H9 (cell line): ENCODE measurements around the gene GABBR2. TPM values are rescaled to one million over a fixed set of nuclear protein-coding genes. Genes with fewer than 3 reads are reported as not detected.

Experiments used
- DNase-seq: peaks from one replicate; pipeline ENCODE4 v3.0.0-alpha.2; 2017
- H2AFZ ChIP-seq: one replicate; pipeline ENCODE4 v1.6.1; 2013; ENCODE audit warnings: mild to moderate bottlenecking, low read length, control low read depth, moderate library complexity
- H2AK5ac ChIP-seq: 2 replicates; pipeline ENCODE4 v1.6.1; 2013; ENCODE audit warnings: low read length, control low read depth, mixed read lengths; ENCODE audit not compliant: insufficient read length
- H2BK120ac ChIP-seq: one replicate; pipeline ENCODE4 v1.6.1; 2013; ENCODE audit warnings: low read depth, mild to moderate bottlenecking, low read length, control low read depth, inconsistent platforms; ENCODE audit not compliant: poor library complexity, severe bottlenecking
- H2BK12ac ChIP-seq: 2 replicates; pipeline ENCODE4 v1.6.1; 2013; ENCODE audit warnings: low read length, control low read depth, mixed read lengths, low read depth; ENCODE audit not compliant: insufficient read length
- H2BK15ac ChIP-seq: 2 replicates; pipeline ENCODE4 v1.6.1; 2013; ENCODE audit warnings: low read depth, low read length, control low read depth
- H2BK20ac ChIP-seq: one replicate; pipeline ENCODE4 v1.6.1; 2013; ENCODE audit warnings: low read depth, mild to moderate bottlenecking, low read length, control low read depth, inconsistent platforms; ENCODE audit not compliant: poor library complexity, severe bottlenecking
- H2BK5ac ChIP-seq: 2 replicates; pipeline ENCODE4 v1.6.1; 2013; ENCODE audit warnings: low read length, control low read depth, mixed read lengths; ENCODE audit not compliant: insufficient read length
- H3K14ac ChIP-seq: 2 replicates; pipeline ENCODE4 v1.6.1; 2013; ENCODE audit warnings: low read length, control low read depth; ENCODE audit not compliant: insufficient read depth
- H3K18ac ChIP-seq: 2 replicates; pipeline ENCODE4 v1.6.1; 2013; ENCODE audit warnings: low read depth, mild to moderate bottlenecking, mixed read lengths, low read length, control low read depth; ENCODE audit not compliant: insufficient read length
- H3K23ac ChIP-seq: 2 replicates; pipeline ENCODE4 v1.6.1; 2013; ENCODE audit warnings: low read length, control low read depth, mixed read lengths, low read depth; ENCODE audit not compliant: insufficient read length
- H3K23me2 ChIP-seq: 2 replicates; pipeline ENCODE4 v1.6.1; 2013; ENCODE audit warnings: low read depth, mild to moderate bottlenecking, mixed read lengths, low read length, control low read depth; ENCODE audit not compliant: insufficient read length, poor library complexity, severe bottlenecking
- H3K27ac ChIP-seq: 2 replicates; pipeline ENCODE4 v1.5.1; 2013; ENCODE audit warnings: low read length, control low read depth, mixed read lengths, low read depth; ENCODE audit not compliant: insufficient read length
- H3K27me3 ChIP-seq: 2 replicates; pipeline ENCODE4 v1.6.1; 2013; ENCODE audit warnings: low read length, control low read depth, inconsistent platforms; ENCODE audit not compliant: insufficient read depth
- H3K4ac ChIP-seq: 2 replicates; pipeline ENCODE4 v1.6.1; 2013; ENCODE audit warnings: low read depth, mild to moderate bottlenecking, control low read depth, inconsistent platforms, low read length, moderate library complexity
- H3K4me1 ChIP-seq: 2 replicates; pipeline ENCODE4 v1.6.1; 2013; ENCODE audit warnings: low read length, control low read depth, inconsistent platforms; ENCODE audit not compliant: insufficient read depth
- H3K4me2 ChIP-seq: 2 replicates; pipeline ENCODE4 v1.6.1; 2013; ENCODE audit warnings: low read length, control low read depth, mixed read lengths; ENCODE audit not compliant: insufficient read length, insufficient read depth
- H3K56ac ChIP-seq: 2 replicates; pipeline ENCODE4 v1.6.1; 2013; ENCODE audit warnings: low read depth, mild to moderate bottlenecking, mixed read lengths, low read length, control low read depth; ENCODE audit not compliant: insufficient read length
- H3K79me1 ChIP-seq: 2 replicates; pipeline ENCODE4 v1.6.1; 2013; ENCODE audit warnings: low read depth, mild to moderate bottlenecking, moderate library complexity, low read length, control low read depth, inconsistent platforms; ENCODE audit not compliant: insufficient read depth, poor library complexity, severe bottlenecking
- H3K79me2 ChIP-seq: 2 replicates; pipeline ENCODE4 v1.6.1; 2013; ENCODE audit warnings: low read length, control low read depth, inconsistent platforms; ENCODE audit not compliant: insufficient read depth
- H3K9ac ChIP-seq: 2 replicates; pipeline ENCODE4 v1.6.1; 2013; ENCODE audit warnings: low read length, control low read depth, mixed read lengths; ENCODE audit not compliant: insufficient read length; ENCODE audit errors: extremely low read depth
- H3K9me3 ChIP-seq: one replicate; pipeline ENCODE4 v1.6.1; 2013; ENCODE audit warnings: low read depth, low read length, inconsistent platforms; ENCODE audit not compliant: control insufficient read depth
- H3T11ph ChIP-seq: one replicate; pipeline ENCODE4 v1.6.1; 2013; ENCODE audit warnings: mild to moderate bottlenecking, low read length, control low read depth, inconsistent platforms
- H4K20me1 ChIP-seq: one replicate; pipeline ENCODE4 v1.6.1; 2013; ENCODE audit not compliant: control insufficient read depth, insufficient read length, insufficient read depth
- H4K5ac ChIP-seq: 2 replicates; pipeline ENCODE4 v1.6.1; 2013; ENCODE audit warnings: low read depth, mild to moderate bottlenecking, mixed read lengths, low read length, control low read depth; ENCODE audit not compliant: insufficient read length
- H4K8ac ChIP-seq: replicated peaks from 2 replicates; pipeline ENCODE4 v1.6.1; 2013; ENCODE audit warnings: low read length, control low read depth, mixed read lengths, low read depth; ENCODE audit not compliant: insufficient read length
- H4K91ac ChIP-seq: 2 replicates; pipeline ENCODE4 v1.6.1; 2013; ENCODE audit warnings: low read depth, mild to moderate bottlenecking, moderate library complexity, mixed read lengths, low read length, control low read depth; ENCODE audit not compliant: insufficient read length
- H3K27ac Mint-ChIP-seq, 3 experiments: 2 replicates in 2 of 3; 3 replicates in 1 of 3; pipeline ENCODE4 v1.8.0; 2020 to 2021; ENCODE audit warnings: mixed read lengths in 3 of 3, mild to moderate bottlenecking in 1 of 3, moderate library complexity in 1 of 3
- H3K27me3 Mint-ChIP-seq: 2 replicates; pipeline ENCODE4 v1.8.0; 2021; ENCODE audit warnings: low read depth, mild to moderate bottlenecking, moderate library complexity, mixed read lengths
- H3K36me3 Mint-ChIP-seq, 3 experiments: 2 replicates in 2 of 3; 3 replicates in 1 of 3; pipeline ENCODE4 v1.8.0; 2020 to 2021; ENCODE audit warnings: low read depth in 3 of 3, mixed read lengths in 3 of 3; ENCODE audit not compliant: insufficient read depth in 1 of 3
- H3K4me1 Mint-ChIP-seq, 2 experiments: 2 replicates each; pipeline ENCODE4 v1.8.0; 2020; ENCODE audit warnings: mixed read lengths in 2 of 2
- H3K4me3 Mint-ChIP-seq, 2 experiments: 2 replicates in 1 of 2; 3 replicates in 1 of 2; pipeline ENCODE4 v1.8.0; 2020 to 2021; ENCODE audit warnings: mild to moderate bottlenecking in 2 of 2, mixed read lengths in 2 of 2, moderate library complexity in 1 of 2
- H3K9me3 Mint-ChIP-seq, 2 experiments: 2 replicates in 1 of 2; 3 replicates in 1 of 2; pipeline ENCODE4 v1.8.0; 2020; ENCODE audit warnings: mild to moderate bottlenecking in 2 of 2, mixed read lengths in 2 of 2, moderate library complexity in 1 of 2
- WGBS: extraction: QIAGEN DNeasy Blood & Tissue Kit; methylation state at CpG from one replicate; pipeline ENCODE4 v1.1.7; 2013; ENCODE audit warnings: missing lambda C conversion rate, low lambda C conversion rate, mixed read lengths; ENCODE audit not compliant: insufficient read length; ENCODE audit errors: extremely low coverage; 5-methylcytosine and 5-hydroxymethylcytosine counted together
- total RNA-seq: library from RNA; stranded (reverse); gene quantifications from 2 replicates; pipeline ENCODE4 v1.2.1, GENCODE V29; 2021
- TF ChIP-seq, protein P1 (sequence below): fragments of 200-600 bp; sonication (generic); conservative IDR thresholded peaks from 3 replicates; pipeline ENCODE4 v1.8.0; 2021; ENCODE audit warnings: antibody characterized with exemption, mild to moderate bottlenecking

The GABBR2 gene
- total RNA-seq, 1 experiment from 2014 or later: 0.66 TPM

DNA sequence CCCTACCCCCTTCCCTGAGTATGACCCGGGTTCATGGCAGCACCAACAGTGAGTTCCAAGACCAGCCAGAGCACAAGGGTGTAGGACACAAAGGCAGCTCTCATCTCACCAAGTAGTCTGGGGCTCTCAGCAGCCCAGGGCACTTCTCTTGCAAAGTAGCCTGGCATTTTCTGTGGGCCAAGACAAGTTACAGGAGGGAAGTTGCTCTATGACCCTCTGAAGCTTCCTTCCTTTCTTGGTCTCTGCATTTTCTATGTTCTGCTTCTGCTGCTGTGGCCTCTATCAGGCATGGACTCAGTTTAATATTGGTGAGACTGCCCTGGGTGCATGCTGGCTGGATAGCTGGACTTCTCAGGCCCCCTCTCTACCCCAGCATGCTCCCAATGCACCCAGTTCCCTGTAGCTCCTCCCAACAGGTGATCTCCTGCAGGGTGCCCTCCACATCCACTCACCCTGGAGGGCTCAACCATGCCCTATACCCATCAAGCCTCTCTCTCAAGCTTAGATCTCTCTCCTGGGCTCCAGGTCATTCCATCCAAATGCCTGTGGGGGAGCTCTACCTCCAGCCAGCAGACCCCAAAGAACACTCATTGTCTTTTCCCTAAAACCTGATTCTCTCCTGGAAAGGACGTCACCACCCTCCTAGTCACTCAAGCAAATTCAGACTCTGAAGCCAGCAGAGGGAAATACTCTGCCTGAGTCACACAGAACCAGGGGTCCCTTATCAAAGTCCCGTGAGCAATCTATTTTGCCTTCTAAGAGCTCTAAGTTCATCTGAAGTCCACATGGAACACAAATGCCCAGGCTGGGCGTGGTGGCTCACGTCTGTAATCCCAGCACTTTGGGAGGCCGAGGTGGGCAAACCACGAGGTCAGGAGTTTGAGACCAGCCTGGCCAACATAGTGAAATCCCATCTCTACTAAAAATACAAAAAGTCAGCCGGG lies 467.1 kb downstream of the GABBR2 start:
- no peak overlapping the region for H2AFZ ChIP-seq
- WGBS: no CpG with 5 or more reads among the region's 8 CpGs
- no peaks in the 10 kb centered on the region for H3K27me3 ChIP-seq
- no peak overlapping the region for H3K9ac ChIP-seq
- H3K9me3 ChIP-seq: no peaks in the 10 kb centered on the region
- H2BK120ac ChIP-seq: no peak overlapping the region
- no peak overlapping the region for H4K8ac ChIP-seq
- no peaks in the 10 kb centered on the region for H3K23me2 ChIP-seq
- DNase-seq: no peak
- no peak overlapping the region for H2BK5ac ChIP-seq
- H3K79me1 ChIP-seq: no peaks in the 10 kb centered on the region
- no peak overlapping the region for H2BK12ac ChIP-seq
- no peak overlapping the region for H3K56ac ChIP-seq
- no peak overlapping the region for H2BK15ac ChIP-seq
- no peaks in the 10 kb centered on the region for H3K79me2 ChIP-seq
- H3K4me1 ChIP-seq: no peaks in the 10 kb centered on the region; the same call in 1 of the 2 replicates
- H4K91ac ChIP-seq: no peak overlapping the region
- no peak overlapping the region for H3K4me2 ChIP-seq
- peaks cover 15 to 19% of the 10 kb centered on the region in 2 experiments for H3K4me1 Mint-ChIP-seq
- H3T11ph ChIP-seq: no peak overlapping the region
- H3K14ac ChIP-seq: no peak overlapping the region
- H3K18ac ChIP-seq: no peak overlapping the region
- H3K27ac ChIP-seq: no peak overlapping the region
- TF ChIP-seq, protein P1, sequence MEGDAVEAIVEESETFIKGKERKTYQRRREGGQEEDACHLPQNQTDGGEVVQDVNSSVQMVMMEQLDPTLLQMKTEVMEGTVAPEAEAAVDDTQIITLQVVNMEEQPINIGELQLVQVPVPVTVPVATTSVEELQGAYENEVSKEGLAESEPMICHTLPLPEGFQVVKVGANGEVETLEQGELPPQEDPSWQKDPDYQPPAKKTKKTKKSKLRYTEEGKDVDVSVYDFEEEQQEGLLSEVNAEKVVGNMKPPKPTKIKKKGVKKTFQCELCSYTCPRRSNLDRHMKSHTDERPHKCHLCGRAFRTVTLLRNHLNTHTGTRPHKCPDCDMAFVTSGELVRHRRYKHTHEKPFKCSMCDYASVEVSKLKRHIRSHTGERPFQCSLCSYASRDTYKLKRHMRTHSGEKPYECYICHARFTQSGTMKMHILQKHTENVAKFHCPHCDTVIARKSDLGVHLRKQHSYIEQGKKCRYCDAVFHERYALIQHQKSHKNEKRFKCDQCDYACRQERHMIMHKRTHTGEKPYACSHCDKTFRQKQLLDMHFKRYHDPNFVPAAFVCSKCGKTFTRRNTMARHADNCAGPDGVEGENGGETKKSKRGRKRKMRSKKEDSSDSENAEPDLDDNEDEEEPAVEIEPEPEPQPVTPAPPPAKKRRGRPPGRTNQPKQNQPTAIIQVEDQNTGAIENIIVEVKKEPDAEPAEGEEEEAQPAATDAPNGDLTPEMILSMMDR: peak; percentile 62
- H4K5ac ChIP-seq: no peak overlapping the region
- H3K4me3 Mint-ChIP-seq: no peak overlapping the region
- H3K23ac ChIP-seq: no peak overlapping the region
- H2AK5ac ChIP-seq: no peak overlapping the region
- H3K27ac Mint-ChIP-seq: peak overlapping the region in 1 of 3 experiments; percentile 81; a peak in 2 of 7 replicates
- no peaks in the 10 kb centered on the region; the same call in 1 of the 2 replicates for H3K27me3 Mint-ChIP-seq
- H3K4ac ChIP-seq: no peak overlapping the region
- H3K36me3 Mint-ChIP-seq: peaks cover 0 to 6% (median 0%) of the 10 kb centered on the region in 3 experiments; a peak in 2 of 7 replicates
- H4K20me1 ChIP-seq: no peaks in the 10 kb centered on the region
- H3K9me3 Mint-ChIP-seq: no peaks in the 10 kb centered on the region
- no peak overlapping the region for H2BK20ac ChIP-seq
